T-cell (primary cell): ENCODE data around the gene JCHAIN. TPM values are rescaled to one million over a fixed set of nuclear protein-coding genes. Genes with fewer than 3 reads are reported as not detected.
"Not testable (repeated sequence)": the region's sequence is repeated elsewhere in the genome, so short reads cannot be mapped to it uniquely, and the experiment has no call there.

Experiments used
- ATAC-seq, 4 experiments: fragments of 200-7000 bp in 3 of 4; fragments of 150-1000 bp in 1 of 4; cut with Tn5 transposase; replicated peaks in 1 of 4; 1 replicate in 3 of 4; 2 replicates in 1 of 4; pipeline ENCODE4 v1.10.0; 2021; ENCODE audit warnings: moderate library complexity in 3 of 4, mild to moderate bottlenecking in 2 of 4, moderate number of reproducible peaks in 1 of 4
- CTCF ChIA-PET, 2 donors: fragments of 300-600 bp; sonication (Branson Sonifier 250); formaldehyde crosslinking; loops; one replicate each; lab custom pipeline; 2022; ENCODE audit warnings: antibody characterized with exemption in 2 of 2; lab: Charles Lee
- POLR2A ChIA-PET, 2 donors: fragments of 300-600 bp; sonication (Branson Sonifier 250); formaldehyde crosslinking; loops; one replicate each; lab custom pipeline; 2022; ENCODE audit warnings: antibody characterized with exemption in 2 of 2; lab: Charles Lee
- DNase-seq, 35 experiments: peaks; one replicate each; pipeline versions ENCODE4 v3.0.0 to v3.0.0-alpha.2; 2013 to 2023
- H3K27ac ChIP-seq: one replicate; pipeline ENCODE4 v1.5.1; 2013; ENCODE audit warnings: low read length
- H3K27me3 ChIP-seq, 2 experiments: replicated peaks in 1 of 2; 1 replicate in 1 of 2; 2 replicates in 1 of 2; pipeline versions ENCODE4 v1.6.1 to v1.7.0; 2013; ENCODE audit warnings: low read length in 1 of 2, mixed read lengths in 1 of 2; ENCODE audit not compliant: control insufficient read depth in 2 of 2, insufficient read depth in 2 of 2; ENCODE audit errors: extremely low read depth in 1 of 2
- H3K36me3 ChIP-seq, 2 donors: 1 replicate in 1 of 2; 2 replicates in 1 of 2; pipeline versions ENCODE4 v1.6.1 to v1.7.0; 2013; ENCODE audit warnings: low read length in 1 of 2; ENCODE audit not compliant: control insufficient read depth in 2 of 2, insufficient read depth in 1 of 2; ENCODE audit errors: extremely low read depth in 1 of 2
- H3K4me1 ChIP-seq, 2 experiments: 1 replicate in 1 of 2; 2 replicates in 1 of 2; pipeline versions ENCODE4 v1.6.1 to v1.7.0; 2013; ENCODE audit warnings: low read length in 2 of 2, mixed read lengths in 1 of 2; ENCODE audit not compliant: insufficient read depth in 2 of 2, control insufficient read depth in 1 of 2; ENCODE audit errors: extremely low read depth in 1 of 2
- H3K4me3 ChIP-seq, 2 donors: 1 replicate in 1 of 2; 2 replicates in 1 of 2; pipeline versions ENCODE4 v1.5.1 to v1.7.0; 2013; ENCODE audit warnings: mild to moderate bottlenecking in 2 of 2, low read length in 1 of 2, moderate library complexity in 1 of 2; ENCODE audit not compliant: control insufficient read depth in 1 of 2; ENCODE audit errors: extremely low read depth in 1 of 2
- H3K9me3 ChIP-seq: 2 replicates; pipeline ENCODE4 v1.7.0; 2013
- H3K27ac Mint-ChIP-seq, 2 donors: one replicate each; pipeline ENCODE4 v1.8.0; 2020 to 2021; ENCODE audit warnings: mild to moderate bottlenecking in 2 of 2, mixed read lengths in 2 of 2
- H3K27me3 Mint-ChIP-seq, 2 donors: one replicate each; pipeline ENCODE4 v1.8.0; 2021 to 2022; ENCODE audit warnings: mixed read lengths in 2 of 2
- H3K36me3 Mint-ChIP-seq: one replicate; pipeline ENCODE4 v1.8.0; 2021; ENCODE audit warnings: mixed read lengths
- H3K4me1 Mint-ChIP-seq, 3 donors: one replicate each; pipeline ENCODE4 v1.8.0; 2020 to 2022; ENCODE audit warnings: mixed read lengths in 3 of 3, mild to moderate bottlenecking in 1 of 3
- H3K4me3 Mint-ChIP-seq, 3 donors: one replicate each; pipeline ENCODE4 v1.8.0; 2020 to 2022; ENCODE audit warnings: mild to moderate bottlenecking in 3 of 3, mixed read lengths in 3 of 3, moderate library complexity in 3 of 3
- H3K9me3 Mint-ChIP-seq, 3 donors: one replicate each; pipeline ENCODE4 v1.8.0; 2020 to 2022; ENCODE audit warnings: mixed read lengths in 3 of 3
- WGBS: methylation state at CpG from one replicate; pipeline ENCODE4 v1.1.5; 2013; ENCODE audit warnings: missing lambda C conversion rate; ENCODE audit not compliant: insufficient coverage; 5-methylcytosine and 5-hydroxymethylcytosine counted together
- total RNA-seq, 35 experiments: library from RNA in 6 of 35; stranded (reverse) in 6 of 35; fragments of 120-200 nt in 1 of 35; gene quantifications; one replicate each; pipeline versions ENCODE4 v1.2.1 to v1.2.4 and lab custom pipeline; 2013 to 2026

The JCHAIN gene
- total RNA-seq, 5 donors from 2014 or later (not counting 1 experiment from before 2014, with no cell fraction given): 4.8 to 23.6 (median 8.9) TPM

DNA sequence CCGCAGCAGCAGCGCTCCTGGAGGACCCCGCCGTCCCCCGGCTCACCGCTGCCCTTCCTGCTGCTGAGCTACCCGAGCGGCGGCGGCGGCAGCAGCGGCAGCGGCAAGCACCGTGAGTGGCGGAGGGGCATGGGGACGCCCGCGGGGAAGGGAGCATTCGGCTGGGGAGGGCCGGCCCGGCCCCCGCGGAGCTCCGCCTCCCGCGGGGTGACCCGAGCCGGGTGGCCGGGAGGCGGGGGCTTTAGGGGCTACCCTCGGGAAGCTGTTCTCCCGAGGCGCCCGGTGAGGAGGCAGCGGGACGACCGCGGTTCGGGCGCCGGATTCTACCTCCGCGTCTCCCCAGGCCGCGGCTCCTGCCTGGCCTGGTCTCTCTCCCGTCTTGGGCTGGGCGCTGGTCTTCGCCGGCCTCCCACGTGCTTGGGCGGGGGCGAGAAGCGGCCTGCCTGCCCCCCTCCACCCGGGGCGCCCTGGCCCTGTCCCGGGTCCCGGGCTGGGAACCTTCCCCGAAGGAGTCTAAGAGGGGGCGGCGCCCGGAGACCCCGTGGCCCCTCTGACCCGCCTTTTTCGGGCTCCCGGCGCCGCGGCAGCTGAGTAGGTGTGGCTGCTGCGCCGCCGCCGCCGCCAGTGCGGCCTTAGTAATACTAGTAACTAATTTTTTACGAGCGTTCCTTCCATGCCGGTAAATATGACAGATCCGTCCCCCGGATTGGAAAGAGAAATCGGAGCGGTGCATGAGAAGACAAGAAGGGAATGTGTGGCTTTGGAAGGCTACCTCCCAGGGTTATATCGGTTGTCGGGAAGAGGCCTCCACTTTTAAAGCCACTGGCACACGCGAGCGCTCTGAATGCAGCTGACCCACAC, 39.1 kb upstream of the JCHAIN start:
- H3K4me1 Mint-ChIP-seq: peaks cover 31 to 40% (median 34%) of the 10 kb centered on the region in 3 donors
- Histone ChIP-seq H3K4me1 (peaks cover 17 to 19% of the 10 kb centered on the region in 2 experiments), H3K9me3 (no peaks in the 10 kb centered on the region), H3K36me3 (no peaks in the 10 kb centered on the region), H3K27ac (peak overlapping the region; percentile 71), H3K27me3 (no peaks in the 10 kb centered on the region), H3K4me3 (peak overlapping the region; percentile 55 to 72)
- H3K27me3 Mint-ChIP-seq: no peaks in the 10 kb centered on the region
- peak; percentile 77 to 83 (median 80) for ATAC-seq
- WGBS: under 1% methylated on average over 83 of the region's 86 CpGs
- DNase-seq: peak; percentile 43 to 82 (median 62)
- POLR2A ChIA-PET: interaction anchor here (0.5 to 2.1 kb wide), 5 partner anchors 16 to 31 kb away, joined by 3 to 6 read pairs (median 3); partner anchors contain the start of gene RUFY3 (in 1 of the 2)
- no peaks in the 10 kb centered on the region for H3K36me3 Mint-ChIP-seq
- H3K4me3 Mint-ChIP-seq: peak overlapping the region; percentile 89 to 97 (median 91)
- CTCF ChIA-PET: interaction anchor here (0.5 to 7.1 kb wide), 11 partner anchors 13 to 305 kb away, joined by 3 to 52 read pairs (median 5); partner anchors contain the start of genes UTP3 (in 2 of the 2) and RUFY3 (in 1 of the 2)
- no peaks in the 10 kb centered on the region for H3K9me3 Mint-ChIP-seq
- H3K27ac Mint-ChIP-seq: peak overlapping the region; percentile 95 to 96

DNA sequence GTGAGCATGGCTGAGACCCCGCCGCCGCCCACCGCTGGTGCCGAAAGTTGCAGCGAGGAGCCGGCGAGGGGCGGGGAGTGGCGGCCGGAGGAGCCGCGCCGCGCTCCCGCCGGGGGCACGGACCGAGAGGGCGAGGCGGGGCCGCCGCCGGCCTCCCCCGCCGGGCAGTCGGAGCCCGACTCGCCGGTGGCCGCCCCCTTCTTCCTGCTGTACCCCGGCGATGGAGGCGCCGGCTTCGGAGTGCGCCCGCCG, 38.5 kb upstream of the JCHAIN start:
- WGBS: under 1% methylated on average over 39 of the region's 39 CpGs

DNA sequence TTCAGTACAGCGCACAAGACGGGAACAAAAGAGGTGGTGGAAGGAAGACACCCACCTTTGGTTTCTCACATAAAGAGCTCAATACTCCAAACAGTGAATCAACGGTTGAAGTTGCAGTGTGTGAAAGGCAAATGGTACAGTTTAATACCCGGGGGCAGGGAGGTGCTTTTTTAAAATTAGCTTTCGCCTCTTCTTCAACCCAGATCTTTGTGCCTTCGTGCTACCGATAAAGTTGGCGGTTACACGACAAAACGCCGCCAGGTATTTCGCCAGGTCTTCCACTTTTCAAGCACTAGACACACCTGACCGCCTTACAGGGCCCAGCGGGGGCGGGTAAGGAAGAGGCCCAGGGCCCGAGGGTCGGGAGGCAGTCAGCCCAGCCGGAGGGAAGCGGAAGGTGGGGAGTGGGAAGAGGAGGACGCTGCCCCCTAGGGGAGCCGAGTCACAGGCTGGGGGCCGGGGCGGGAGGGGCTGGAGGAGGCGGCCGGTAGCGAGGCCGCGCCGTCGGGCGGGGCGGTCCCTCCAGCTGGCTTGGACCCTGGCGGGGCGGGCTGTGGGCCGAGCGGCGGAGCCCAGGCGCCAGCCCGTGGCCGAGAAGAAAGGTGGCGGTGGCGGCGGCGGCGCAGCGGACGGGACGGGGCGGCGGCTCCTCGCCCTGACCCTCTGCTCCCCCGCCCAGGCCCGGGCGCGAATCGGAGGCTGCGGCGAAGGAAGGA, 38.1 kb upstream of the JCHAIN start:
- peak overlapping the region; percentile 89 to 94 for H3K27ac Mint-ChIP-seq
- H3K4me1 Mint-ChIP-seq: peaks cover 25 to 33% (median 25%) of the 10 kb centered on the region in 3 donors
- H3K27ac ChIP-seq: peak overlapping the region; percentile 80
- no peaks in the 10 kb centered on the region for H3K36me3 ChIP-seq
- under 1% methylated on average over 50 of the region's 58 CpGs for WGBS
- no peaks in the 10 kb centered on the region for H3K9me3 Mint-ChIP-seq
- ChIA-PET CTCF (interaction anchor here (0.6 to 7.1 kb wide), 21 partner anchors 8 to 289 kb away, joined by 3 to 52 read pairs (median 4); partner anchors contain the start of genes UTP3 (in 2 of the 2), DCK (in 1 of the 2), GRSF1 (in 1 of the 2) and MOB1B (in 1 of the 2)), POLR2A (interaction anchor here (0.5 to 2.1 kb wide), 12 partner anchors 12 to 141 kb away, joined by 3 to 14 read pairs (median 4); partner anchors contain the start of genes RUFY3 (in 1 of the 2) and UTP3 (in 1 of the 2))
- peak overlapping the region; percentile 55 to 62 for H3K4me3 ChIP-seq
- peak in 30 of 35 experiments; percentile 8 to 76 (median 38) for DNase-seq
- no peaks in the 10 kb centered on the region for H3K27me3 Mint-ChIP-seq
- no peaks in the 10 kb centered on the region for H3K36me3 Mint-ChIP-seq
- peaks cover 17 to 19% of the 10 kb centered on the region in 2 experiments for H3K4me1 ChIP-seq
- peak; percentile 42 to 58 (median 47) for ATAC-seq
- no peaks in the 10 kb centered on the region for H3K9me3 ChIP-seq
- H3K27me3 ChIP-seq: no peaks in the 10 kb centered on the region
- H3K4me3 Mint-ChIP-seq: peak overlapping the region; percentile 88 to 97 (median 93)

More for the DNA sequence above, 38.5 kb upstream of the JCHAIN start:
- Histone ChIP-seq H3K4me1 (peaks cover 17 to 19% of the 10 kb centered on the region in 2 experiments), H3K27ac (no peak overlapping the region), H3K4me3 (peak overlapping the region; percentile 23 to 55), H3K9me3 (no peaks in the 10 kb centered on the region), H3K36me3 (no peaks in the 10 kb centered on the region), H3K27me3 (no peaks in the 10 kb centered on the region)
- H3K27me3 Mint-ChIP-seq: no peaks in the 10 kb centered on the region
- CTCF ChIA-PET: interaction anchor here (0.6 to 7.1 kb wide), 7 partner anchors 14 to 31 kb away, joined by 3 to 52 read pairs (median 8); partner anchors contain the start of gene UTP3 (in 2 of the 2)
- H3K4me3 Mint-ChIP-seq: peak overlapping the region; percentile 53 to 97 (median 93)
- POLR2A ChIA-PET: interaction anchor here (1.1 to 2.1 kb wide), 3 partner anchors 15 to 30 kb away, joined by 3 to 6 read pairs (median 3); partner anchors contain the start of gene RUFY3 (in 1 of the 2)
- H3K27ac Mint-ChIP-seq: no peak overlapping the region
- H3K4me1 Mint-ChIP-seq: peaks cover 30 to 38% (median 30%) of the 10 kb centered on the region in 3 donors
- no peak for ATAC-seq
- H3K9me3 Mint-ChIP-seq: no peaks in the 10 kb centered on the region
- H3K36me3 Mint-ChIP-seq: no peaks in the 10 kb centered on the region
- DNase-seq: peak in 5 of 35 experiments; percentile 1 to 36 (median 5)

DNA sequence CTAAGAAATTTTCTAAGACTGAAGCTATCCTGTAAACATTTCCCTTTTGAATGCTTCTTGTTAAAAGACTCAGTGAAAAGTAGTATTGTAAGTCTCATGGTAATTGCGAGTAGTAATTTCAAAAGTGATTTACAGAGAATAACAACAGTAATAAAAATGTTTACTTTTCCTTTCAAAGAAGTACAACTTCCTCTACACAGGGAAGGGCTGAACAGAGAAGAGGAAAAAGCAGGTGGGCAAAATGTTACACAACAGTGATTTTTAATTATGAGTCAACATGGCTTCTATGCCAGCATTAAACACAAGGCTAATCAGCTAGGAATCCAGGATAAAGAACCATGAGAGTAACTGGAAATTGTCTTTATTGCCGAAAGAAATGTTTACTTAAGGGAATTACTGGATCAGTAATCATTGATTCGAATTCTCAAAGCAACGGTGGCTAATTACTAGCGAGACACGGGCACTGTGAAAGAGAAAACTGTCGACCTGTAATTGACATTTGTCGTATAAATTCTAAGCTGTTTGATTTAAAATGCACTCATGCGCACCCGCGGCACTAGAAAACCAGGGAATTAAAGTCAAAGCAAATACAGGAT, 37.4 kb upstream of the JCHAIN start:
- POLR2A ChIA-PET: interaction anchor here (0.6 to 1.5 kb wide), 11 partner anchors 11 to 222 kb away, joined by 3 to 14 read pairs (median 4); partner anchors contain the start of gene UTP3 (in 1 of the 2)
- Histone ChIP-seq H3K27me3 (no peaks in the 10 kb centered on the region), H3K36me3 (no peaks in the 10 kb centered on the region), H3K4me3 (peak overlapping the region; percentile 55 to 62), H3K9me3 (no peaks in the 10 kb centered on the region), H3K4me1 (peaks cover 17 to 19% of the 10 kb centered on the region in 2 experiments), H3K27ac (peak overlapping the region; percentile 80)
- DNase-seq (peak in 1 of 35 experiments; percentile 3), ATAC-seq (no peak)
- Mint-ChIP-seq H3K27ac (peak overlapping the region; percentile 89 to 94), H3K9me3 (no peaks in the 10 kb centered on the region), H3K4me1 (peaks cover 21 to 29% (median 22%) of the 10 kb centered on the region in 3 donors), H3K4me3 (peak overlapping the region; percentile 88 to 97 (median 93)), H3K27me3 (no peaks in the 10 kb centered on the region), H3K36me3 (no peaks in the 10 kb centered on the region)
- 9% methylated on average over 10 of the region's 11 CpGs for WGBS
- CTCF ChIA-PET: interaction anchor here (0.6 to 7.1 kb wide), 21 partner anchors 8 to 290 kb away, joined by 3 to 52 read pairs (median 4); partner anchors contain the start of genes UTP3 (in 2 of the 2), DCK (in 1 of the 2), GRSF1 (in 1 of the 2) and MOB1B (in 1 of the 2)

DNA sequence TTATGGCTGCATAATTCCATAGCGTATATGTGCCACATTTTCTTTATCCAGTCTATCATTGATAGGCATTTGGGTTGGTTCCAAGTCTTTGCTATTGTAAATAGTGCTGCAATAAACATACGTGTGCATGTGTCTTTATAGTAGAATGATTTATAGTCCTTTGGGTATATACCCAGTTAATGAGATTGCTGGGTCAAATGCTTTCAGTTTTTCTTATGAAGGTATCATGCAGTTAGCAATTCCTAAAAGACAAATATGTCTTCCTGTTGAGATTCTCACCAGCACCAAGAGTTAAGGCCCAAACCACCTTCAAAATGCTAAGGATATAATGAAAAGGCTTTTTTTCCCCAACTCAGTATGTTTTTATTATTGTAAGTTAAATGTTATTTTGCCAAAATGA, 36.3 kb upstream of the JCHAIN start:
- not testable (repeated sequence) for H3K36me3 ChIP-seq, H3K36me3 Mint-ChIP-seq, H3K27me3 ChIP-seq, H3K27ac Mint-ChIP-seq, ATAC-seq, H3K4me3 ChIP-seq, H3K4me3 Mint-ChIP-seq, DNase-seq, H3K9me3 Mint-ChIP-seq, H3K27ac ChIP-seq, H3K9me3 ChIP-seq, H3K27me3 Mint-ChIP-seq
- POLR2A ChIA-PET: interaction anchor here in 1 of 2 donors (0.6 kb wide), 1 partner anchor 262 kb away, joined by 3 read pairs; no protein-coding TSS in a partner anchor
- peaks cover 17 to 19% of the 10 kb centered on the region in 2 experiments for H3K4me1 ChIP-seq
- WGBS: 100% methylated on average over 1 of the region's 2 CpGs
- CTCF ChIA-PET: interaction anchor here (0.7 to 7.1 kb wide), 3 partner anchors 14 to 424 kb away, joined by 4 to 52 read pairs (median 5); partner anchors contain the start of gene UTP3 (in 1 of the 2)
- peaks cover 21 to 29% (median 22%) of the 10 kb centered on the region in 3 donors for H3K4me1 Mint-ChIP-seq
